Measurements from ENCODE around the gene GARS1.

The GARS1 gene

DNA sequence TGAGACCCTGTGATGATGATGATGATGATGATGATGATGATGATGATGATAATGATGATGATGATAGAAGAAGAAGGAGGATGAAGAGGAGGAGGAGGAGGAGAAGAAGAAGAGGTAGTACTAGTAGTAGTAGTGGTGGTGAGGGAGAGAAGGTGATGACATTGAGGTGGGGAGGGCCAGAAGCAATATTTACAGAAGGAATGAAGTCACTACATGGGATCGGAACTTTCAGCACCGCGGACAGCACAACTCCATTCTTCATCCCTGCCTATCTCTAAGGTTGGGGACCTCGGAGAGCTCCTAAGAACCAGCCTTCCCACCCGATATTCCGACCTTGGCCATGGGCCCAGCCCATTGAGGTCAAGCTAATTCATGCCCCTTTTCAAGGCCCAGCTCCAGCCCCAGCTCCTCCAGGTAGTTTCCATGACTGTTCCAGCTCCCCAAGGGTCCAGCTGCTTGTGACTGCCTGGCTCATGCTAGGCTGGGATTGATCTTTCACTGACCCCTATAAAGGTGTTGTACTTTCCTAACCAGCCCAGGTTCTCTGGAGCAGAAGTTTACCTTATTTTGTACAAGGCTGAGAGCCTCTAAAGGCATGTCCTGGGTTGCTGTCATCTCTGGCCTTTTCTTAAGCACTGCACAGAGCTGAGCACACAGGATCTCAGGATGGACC, 77.3 kb downstream of the GARS1 start:
- CTCF ChIA-PET: no interaction called here
- TF ChIP-seq, protein P1, sequence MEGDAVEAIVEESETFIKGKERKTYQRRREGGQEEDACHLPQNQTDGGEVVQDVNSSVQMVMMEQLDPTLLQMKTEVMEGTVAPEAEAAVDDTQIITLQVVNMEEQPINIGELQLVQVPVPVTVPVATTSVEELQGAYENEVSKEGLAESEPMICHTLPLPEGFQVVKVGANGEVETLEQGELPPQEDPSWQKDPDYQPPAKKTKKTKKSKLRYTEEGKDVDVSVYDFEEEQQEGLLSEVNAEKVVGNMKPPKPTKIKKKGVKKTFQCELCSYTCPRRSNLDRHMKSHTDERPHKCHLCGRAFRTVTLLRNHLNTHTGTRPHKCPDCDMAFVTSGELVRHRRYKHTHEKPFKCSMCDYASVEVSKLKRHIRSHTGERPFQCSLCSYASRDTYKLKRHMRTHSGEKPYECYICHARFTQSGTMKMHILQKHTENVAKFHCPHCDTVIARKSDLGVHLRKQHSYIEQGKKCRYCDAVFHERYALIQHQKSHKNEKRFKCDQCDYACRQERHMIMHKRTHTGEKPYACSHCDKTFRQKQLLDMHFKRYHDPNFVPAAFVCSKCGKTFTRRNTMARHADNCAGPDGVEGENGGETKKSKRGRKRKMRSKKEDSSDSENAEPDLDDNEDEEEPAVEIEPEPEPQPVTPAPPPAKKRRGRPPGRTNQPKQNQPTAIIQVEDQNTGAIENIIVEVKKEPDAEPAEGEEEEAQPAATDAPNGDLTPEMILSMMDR (IDR thresholded peaks at IDR 0.05; ENCODE audit: control extremely low read depth, extremely low read depth, low read depth, missing control alignments): no peak
- POLR2A ChIA-PET: no interaction called here
- DNase-seq (ENCODE audit: extremely low spot score): no peak

DNA sequence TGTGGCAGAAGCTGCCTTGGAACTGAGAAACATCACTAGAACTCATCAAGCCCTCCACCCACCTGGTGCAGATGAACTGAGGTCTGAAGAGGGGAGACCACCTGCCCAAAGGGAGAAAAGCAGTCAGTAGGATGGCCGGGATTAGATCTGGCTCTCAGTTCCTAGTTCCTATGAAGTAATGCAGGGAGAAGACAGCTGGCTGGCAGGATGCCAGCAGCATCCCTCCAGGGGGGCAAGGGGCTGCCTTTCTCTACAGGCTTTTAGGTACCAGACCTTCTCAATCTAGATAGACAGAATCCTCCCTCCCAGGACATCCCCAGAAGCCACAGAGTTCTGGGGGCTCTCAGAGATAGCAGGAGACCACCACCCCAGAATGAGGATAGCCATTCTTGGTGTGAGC, 79.7 kb downstream of the GARS1 start:
- ChIA-PET CTCF (no interaction called here), POLR2A (no interaction called here)
- no peak for DNase-seq (ENCODE audit: extremely low spot score)
- TF ChIP-seq, protein P1 (IDR thresholded peaks at IDR 0.05; ENCODE audit: control extremely low read depth, extremely low read depth, low read depth, missing control alignments): no peak

DNA sequence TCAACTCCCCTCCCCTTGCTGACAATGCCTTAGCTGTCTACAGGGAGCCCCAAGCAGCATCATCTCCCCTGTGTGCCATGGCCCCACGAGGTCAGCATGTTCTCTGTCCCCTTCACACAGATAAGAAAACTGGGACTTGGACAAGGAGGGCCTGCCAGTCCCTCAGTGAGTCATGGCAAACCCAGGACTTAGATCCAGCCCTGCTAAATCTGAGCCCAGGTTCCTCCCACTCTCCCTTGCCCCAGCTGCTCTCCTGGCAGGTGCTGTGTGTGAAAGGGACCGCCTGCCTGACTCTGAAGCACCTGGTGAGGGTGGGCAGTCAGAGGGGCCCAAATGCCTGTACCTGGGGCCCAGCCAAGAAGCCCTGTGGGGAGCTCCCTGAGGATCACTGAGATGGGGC, 80.2 kb downstream of the GARS1 start:
- ChIA-PET POLR2A (no interaction called here), CTCF (no interaction called here)
- DNase-seq (ENCODE audit: extremely low spot score): no peak
- TF ChIP-seq, protein P1 (IDR thresholded peaks at IDR 0.05; ENCODE audit: control extremely low read depth, extremely low read depth, low read depth, missing control alignments): no peak

DNA sequence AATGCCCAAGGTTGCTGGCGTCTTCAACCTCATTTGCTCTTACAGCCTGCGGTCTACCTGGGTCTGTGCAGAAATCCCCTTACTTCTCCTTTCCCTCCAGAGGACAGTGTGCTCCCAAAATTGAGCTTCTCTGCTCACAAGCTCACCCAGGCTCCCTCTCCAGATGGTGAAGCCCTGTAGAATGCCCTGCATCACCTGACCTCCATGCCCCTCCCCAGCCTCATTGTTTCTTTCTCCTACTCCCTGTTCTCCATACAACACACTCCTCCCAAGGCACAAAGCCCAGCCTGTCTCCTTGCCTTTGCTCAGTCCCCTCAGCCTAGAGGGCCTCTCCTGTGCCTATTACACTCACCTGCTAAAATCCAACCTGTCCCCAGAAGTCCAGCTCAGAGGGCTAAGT, 84.1 kb downstream of the GARS1 start:
- TF ChIP-seq, protein P1 (IDR thresholded peaks at IDR 0.05; ENCODE audit: control extremely low read depth, extremely low read depth, low read depth, missing control alignments): no peak
- CTCF ChIA-PET: interaction anchor here (0.7 to 1.3 kb wide), 4 partner anchors 13 to 456 kb away, joined by 3 to 5 read pairs (median 3); no protein-coding TSS in a partner anchor
- POLR2A ChIA-PET: no interaction called here
- no peak for DNase-seq (ENCODE audit: extremely low spot score)

DNA sequence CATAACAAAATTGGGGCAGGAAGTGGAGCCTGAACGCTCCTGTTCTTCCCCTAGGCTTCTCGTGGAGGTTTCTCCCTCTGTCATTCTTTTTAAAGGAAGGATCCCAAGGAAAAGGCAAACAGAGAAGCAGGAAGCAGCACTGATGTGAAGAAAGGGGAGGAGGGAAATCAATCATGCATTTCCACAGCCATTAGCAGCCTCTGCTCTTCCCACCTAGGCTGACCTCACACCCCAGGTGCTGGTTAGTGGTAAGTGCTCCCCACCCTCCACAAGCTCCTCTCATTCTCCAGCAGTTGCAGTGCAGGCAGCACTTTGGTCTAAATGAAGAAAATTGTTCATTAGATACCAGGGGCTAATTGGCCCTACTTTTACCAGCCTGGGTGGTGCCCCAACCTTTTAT, 85.0 kb downstream of the GARS1 start:
- POLR2A ChIA-PET: no interaction called here
- CTCF ChIA-PET: interaction anchor here (1.2 to 1.4 kb wide), 2 partner anchors 9 to 61 kb away, joined by 3 to 4 read pairs; no protein-coding TSS in a partner anchor
- TF ChIP-seq, protein P1 (IDR thresholded peaks at IDR 0.05; ENCODE audit: control extremely low read depth, extremely low read depth, low read depth, missing control alignments): no peak
- DNase-seq (ENCODE audit: extremely low spot score): no peak

DNA sequence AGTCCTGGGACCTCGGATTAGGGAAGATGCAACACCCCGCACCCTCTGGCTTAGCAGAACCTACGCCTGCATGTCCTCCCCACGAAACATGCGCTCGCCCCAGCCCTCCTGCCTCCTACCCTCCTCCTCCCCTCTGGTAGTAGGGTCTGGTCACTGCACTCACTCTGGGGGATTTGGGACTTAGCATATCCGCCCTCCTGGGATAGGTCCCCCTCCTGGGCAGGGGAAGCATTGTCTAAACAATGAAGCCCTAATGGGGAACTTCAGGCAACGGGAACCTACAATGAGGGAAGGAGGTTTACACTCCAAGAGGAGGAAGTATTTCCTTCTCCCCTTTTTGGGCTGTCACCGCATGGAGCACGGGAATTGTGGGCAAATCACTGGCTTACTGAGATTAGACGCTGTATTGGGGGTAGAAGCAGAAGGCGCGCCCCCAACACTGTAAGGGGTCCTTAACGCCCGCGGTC, 86.7 kb downstream of the GARS1 start:
- POLR2A ChIA-PET: no interaction called here
- TF ChIP-seq, protein P1 (IDR thresholded peaks at IDR 0.05; ENCODE audit: control extremely low read depth, extremely low read depth, low read depth, missing control alignments): no peak
- no peak for DNase-seq (ENCODE audit: extremely low spot score)
- CTCF ChIA-PET: no interaction called here
